ENCODE data around the gene ARFRP1.

ARFRP1 gene

GRCh38 chr20:63690898-63691710, 16.7 kb downstream of the ARFRP1 start:
- DNase-seq (ENCODE audit: low spot score): no peak

- DNase-seq (ENCODE audit: low spot score): no peak
These were observed 17.5 kb downstream of the ARFRP1 start for GRCh38 chr20:63690003-63690897.

- DNase-seq (ENCODE audit: low spot score): no peak
These were observed 18.5 kb downstream of the ARFRP1 start for GRCh38 chr20:63689046-63690002.

GRCh38 chr20:63688228-63689045, 19.3 kb downstream of the ARFRP1 start:
- no peak for DNase-seq (ENCODE audit: low spot score)

GRCh38 chr20:63687419-63688178, 20.2 kb downstream of the ARFRP1 start:
- no peak for DNase-seq (ENCODE audit: low spot score)

- DNase-seq (ENCODE audit: low spot score): no peak
These were observed 21.1 kb downstream of the ARFRP1 start for GRCh38 chr20:63686492-63687321.

GRCh38 chr20:63686094-63686491, 21.7 kb downstream of the ARFRP1 start:
- DNase-seq (ENCODE audit: low spot score): no peak

- DNase-seq (ENCODE audit: low spot score): no peak
These were observed 22.3 kb downstream of the ARFRP1 start for GRCh38 chr20:63685269-63686026.

- no peak for DNase-seq (ENCODE audit: low spot score)
These were observed 25.2 kb downstream of the ARFRP1 start for GRCh38 chr20:63682384-63683139.

- DNase-seq (ENCODE audit: low spot score): no peak
These were observed 26.1 kb downstream of the ARFRP1 start for GRCh38 chr20:63681609-63682142.

GRCh38 chr20:63680857-63681608, 26.7 kb downstream of the ARFRP1 start:
- DNase-seq (ENCODE audit: low spot score): no peak

GRCh38 chr20:63680427-63680826, 27.3 kb downstream of the ARFRP1 start:
- DNase-seq (ENCODE audit: low spot score): no peak

GRCh38 chr20:63679799-63680305, 27.9 kb downstream of the ARFRP1 start:
- DNase-seq (ENCODE audit: low spot score): no peak

GRCh38 chr20:63678667-63679465, 28.9 kb downstream of the ARFRP1 start:
- no peak for DNase-seq (ENCODE audit: low spot score)

GRCh38 chr20:63678071-63678470, 29.7 kb downstream of the ARFRP1 start:
- no peak for DNase-seq (ENCODE audit: low spot score)

All from germinal center (tissue), 1 donor.